HG02870 (cell line): ENCODE results near the gene PTPN9.
"Not testable (repeated sequence)": the region's sequence is repeated elsewhere in the genome, so short reads cannot be mapped to it uniquely, and the experiment has no call there.

Experiments used
- ATAC-seq: cut with Tn5 transposase; IDR thresholded peaks from one replicate; pipeline ENCODE4 v1.9.1; 2021; ENCODE audit warnings: mild to moderate bottlenecking, moderate library complexity; ENCODE audit not compliant: unreplicated experiment

Gene PTPN9

DNA sequence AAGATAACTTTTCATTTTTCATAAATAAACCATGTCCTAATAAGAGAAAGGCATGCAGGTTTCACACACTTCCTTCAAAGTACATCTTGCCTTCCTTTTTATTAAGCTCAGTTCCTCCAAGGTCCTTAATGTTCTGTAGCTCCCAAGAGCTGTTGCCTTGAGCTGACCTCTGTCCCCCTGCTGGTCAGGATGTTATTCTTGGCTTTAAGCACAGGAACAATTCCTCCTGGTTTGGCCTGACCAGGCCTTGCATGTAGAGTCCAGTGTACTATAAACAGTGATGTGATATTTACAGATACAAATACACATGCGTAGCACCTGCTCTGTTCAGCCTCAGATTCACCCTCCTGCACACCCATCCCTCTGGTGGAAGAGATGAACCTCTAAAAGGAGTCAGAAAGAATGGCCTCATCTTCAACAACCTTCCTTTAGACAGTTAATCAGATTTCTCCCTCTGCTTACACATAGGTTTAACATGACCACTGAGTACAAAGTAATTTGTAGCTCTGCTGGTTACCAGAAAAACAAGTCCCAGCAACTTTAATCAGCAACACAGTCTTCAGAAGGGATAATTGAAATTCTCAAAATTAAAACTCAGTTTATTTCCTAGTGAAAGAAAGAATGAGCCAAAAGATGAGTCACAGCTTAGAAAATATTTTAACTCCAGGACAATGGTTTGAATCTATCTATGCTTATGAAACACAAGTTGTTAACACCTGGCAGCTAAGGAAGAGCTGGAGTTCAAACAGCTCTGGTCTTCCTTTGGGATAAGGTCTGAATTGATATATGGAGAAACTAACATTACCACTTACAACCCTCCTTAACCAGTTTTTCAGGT is 46.5 kb downstream of the PTPN9 start:
- no peak for ATAC-seq

DNA sequence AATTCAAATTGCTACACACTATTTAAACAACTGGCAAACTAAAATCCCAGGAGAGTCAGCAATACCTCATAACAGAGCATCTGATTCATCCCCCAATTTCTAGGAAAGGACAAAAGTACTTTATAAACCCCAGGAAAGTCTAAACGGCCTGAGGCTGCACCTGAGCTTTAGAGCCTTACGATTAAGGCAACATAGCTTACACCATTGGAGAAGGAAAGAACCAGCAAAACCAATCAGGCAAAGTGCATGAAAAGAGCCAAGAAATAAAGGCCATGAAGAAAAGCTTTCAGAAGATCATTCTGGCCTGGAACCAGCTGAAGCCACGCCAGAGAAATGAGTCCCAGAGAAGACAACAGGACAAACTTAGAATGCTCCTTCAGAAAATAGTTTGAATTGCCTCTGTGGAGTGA is 48.1 kb downstream of the PTPN9 start:
- no peak for ATAC-seq

DNA sequence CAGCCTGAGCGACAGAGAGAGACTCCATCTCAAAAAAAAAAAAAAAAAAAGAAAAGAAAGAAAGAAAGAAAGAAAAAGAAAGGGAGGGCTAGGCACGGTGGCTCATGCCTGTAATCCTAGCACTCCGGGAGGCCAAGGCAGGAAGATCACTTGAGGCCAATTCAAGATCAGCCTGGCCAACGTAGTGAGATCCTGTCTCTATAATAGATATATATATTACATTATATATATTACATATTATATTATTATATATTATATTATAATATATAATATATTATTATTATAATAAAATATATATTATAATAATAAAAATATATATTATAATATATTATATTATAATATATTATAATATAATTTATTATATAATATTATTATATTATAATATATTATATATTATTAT is 48.9 kb downstream of the PTPN9 start:
- ATAC-seq, result no peak

DNA sequence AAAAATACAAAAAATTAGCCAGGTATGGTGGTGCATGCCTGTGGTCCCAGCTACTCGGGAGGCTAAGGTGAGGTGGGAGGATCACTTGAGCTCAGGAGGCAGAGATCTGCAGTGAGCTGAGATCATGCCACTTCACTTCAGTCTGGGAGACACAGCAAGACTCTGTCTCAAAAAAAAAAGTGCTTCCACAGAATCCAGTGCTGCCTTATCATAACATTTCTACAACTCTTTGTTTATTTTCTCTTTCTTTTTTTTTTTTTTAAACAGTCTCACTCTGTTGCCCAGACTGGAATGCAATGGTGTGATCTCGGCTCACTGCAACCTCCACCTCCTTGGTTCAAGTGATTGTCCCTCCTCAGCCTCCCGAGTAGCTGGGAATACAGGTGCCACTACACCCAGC is 53.4 kb downstream of the PTPN9 start:
- ATAC-seq, result not testable (repeated sequence)

DNA sequence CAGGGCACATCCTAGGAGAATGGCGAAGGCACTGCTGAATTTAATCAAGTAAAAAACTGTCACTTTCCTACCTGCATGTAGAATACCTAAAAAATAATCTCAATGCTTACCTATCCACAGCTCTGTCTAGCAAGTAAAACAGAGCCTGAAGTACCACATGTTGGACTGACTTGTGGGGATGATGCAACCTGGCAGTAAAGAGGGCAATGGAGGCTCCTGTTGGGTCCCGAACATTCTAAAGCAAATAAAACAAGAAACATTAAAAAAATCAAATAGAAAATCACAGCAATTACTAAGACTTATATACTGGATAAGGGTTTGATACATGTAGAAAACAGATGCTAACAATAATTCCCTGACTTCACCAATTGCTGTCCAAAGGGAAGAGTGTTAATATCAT is 56.1 kb downstream of the PTPN9 start:
- no peak for ATAC-seq

DNA sequence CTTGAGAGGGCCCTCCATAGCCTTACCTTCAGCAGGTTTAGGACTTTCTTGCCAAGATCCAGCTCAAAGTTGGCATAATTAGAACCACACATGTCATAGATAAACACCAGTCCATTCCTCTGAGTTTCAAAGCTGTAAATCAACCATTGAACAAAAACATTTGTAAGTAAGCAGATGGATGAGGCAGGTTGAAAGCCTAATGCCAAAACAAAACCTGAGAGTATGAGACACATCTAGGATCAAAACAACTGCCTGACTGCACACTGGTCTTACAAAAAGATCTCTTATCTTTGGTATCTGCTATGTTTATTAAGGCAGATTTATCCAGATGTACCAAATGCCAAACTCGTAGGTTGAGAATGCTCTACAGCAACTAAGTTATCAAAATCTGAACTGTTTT is 61.9 kb downstream of the PTPN9 start:
- no peak for ATAC-seq

DNA sequence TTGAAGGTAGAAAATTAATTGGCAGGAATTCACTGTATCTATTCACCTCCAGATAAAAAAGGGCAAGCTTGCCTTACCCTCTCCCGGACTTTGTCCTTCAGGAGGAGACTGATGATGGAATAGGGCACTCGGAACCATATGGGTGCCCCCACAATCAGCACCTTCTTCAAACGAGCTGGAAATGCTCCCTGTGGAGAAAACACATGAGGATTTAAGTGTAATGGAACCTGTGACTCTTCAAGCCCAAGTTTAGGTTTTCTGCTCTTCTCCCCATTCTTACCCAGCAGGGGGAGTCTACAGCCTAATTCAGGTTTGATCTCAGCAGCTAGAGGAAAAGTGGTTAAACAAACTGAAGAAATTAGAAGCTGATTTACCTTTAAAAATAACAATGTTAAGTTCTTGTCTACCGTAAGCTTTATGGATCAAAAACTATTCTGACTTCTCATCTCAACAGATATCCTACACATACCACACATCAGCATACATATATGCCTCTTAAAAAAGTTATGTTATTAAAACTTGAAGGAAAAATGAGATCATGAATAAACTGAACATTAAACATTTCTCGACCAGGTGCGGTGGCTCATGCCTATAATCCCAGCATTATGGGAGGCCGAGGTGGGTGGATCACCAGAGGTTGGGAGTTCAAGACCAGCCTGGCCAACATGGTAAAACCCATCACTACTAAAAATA is 70.1 kb downstream of the PTPN9 start:
- ATAC-seq, result no peak

DNA sequence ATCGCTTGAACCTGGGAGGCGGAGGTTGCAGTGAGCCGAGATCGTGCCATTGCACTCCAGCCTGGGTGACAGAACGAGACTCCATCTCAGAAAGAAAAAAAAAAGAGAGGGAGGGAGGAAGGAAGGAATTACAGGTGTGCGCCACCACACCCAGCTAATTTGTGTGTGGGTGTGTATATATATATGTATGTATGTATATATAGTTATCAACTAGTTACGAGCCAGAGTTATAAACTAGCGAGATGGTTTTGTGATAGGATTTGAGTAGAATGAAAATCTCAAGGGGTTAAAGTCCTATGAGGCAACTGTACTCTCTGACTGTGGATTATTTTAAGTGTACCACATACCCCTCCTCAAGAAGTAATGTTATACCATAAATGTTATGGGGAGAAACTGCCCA is 76.8 kb downstream of the PTPN9 start:
- no peak for ATAC-seq

DNA sequence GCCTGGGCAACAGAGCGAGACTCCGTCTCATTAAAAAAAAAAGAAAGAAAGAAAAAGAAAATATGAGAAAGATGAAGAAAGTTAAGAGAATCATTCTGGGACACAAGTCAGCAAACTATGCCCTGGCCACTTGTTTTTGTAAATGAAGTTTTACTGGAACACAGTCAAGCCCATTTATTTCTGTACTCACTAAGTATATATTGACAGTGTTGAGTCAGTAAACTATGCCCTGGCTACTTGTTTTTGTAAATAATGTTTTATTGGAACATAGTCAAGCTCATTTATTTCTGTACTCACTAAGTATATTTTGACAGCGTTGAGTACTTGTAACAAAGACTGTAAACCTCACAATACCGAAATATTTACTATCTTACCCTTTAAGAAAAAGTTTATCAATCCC is 85.4 kb downstream of the PTPN9 start:
- no peak for ATAC-seq

DNA sequence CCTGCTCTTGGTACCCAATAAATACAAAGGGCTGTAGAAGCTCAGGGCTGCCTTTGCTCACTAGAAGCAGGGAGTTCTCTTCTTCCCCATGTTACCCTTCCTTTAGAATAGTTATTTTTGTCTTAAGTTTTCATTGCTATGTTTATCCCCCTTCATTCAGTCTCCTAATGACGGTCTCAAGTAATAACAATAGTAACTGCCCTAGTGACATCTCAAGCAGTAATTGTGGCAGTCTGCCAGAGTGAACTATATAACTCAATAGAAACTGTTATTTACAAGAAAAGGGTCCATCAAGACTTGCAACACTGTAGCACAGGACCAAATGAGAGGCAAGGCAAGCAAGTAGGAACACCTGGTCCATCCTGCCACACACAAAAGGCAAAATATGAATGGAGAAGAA is 95.2 kb downstream of the PTPN9 start:
- ATAC-seq, result no peak

DNA sequence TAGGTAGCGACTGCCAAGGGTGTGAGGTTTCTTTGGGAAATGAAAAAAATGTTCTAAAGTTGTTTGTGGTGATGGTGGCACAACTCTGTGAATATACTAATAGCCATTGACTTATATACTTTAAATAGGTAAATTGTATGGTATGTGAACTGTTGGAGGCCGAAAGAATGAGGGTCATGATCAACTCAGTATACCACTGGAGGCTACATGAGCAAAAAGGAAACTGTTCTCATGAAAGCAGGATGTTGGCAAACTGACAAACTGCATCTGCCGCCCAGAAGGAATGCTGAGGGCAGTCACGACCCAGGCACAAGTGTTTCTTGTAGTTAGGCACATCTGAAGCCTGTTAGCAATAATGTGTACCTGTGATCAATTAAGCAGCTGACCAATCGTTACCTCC is 95.6 kb downstream of the PTPN9 start:
- ATAC-seq, result not testable (repeated sequence)

DNA sequence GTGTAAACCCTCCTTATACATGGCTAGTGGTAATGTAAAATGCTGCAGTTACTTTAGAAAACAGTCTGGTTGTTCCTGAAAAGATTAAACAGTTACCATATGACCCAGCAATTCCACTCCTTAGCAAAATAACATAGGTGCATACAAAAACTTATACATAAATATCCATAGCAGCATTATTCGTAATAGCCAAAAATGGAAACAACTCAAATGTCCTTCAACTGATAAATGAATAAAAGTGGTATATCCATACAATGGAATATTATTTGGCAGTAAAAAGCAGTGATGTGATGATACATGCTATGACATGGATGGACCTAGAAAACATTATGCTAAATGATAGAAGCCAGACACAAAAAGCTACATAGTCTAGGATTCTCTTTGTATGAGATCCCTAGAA is 96.0 kb downstream of the PTPN9 start:
- ATAC-seq, result no peak

DNA sequence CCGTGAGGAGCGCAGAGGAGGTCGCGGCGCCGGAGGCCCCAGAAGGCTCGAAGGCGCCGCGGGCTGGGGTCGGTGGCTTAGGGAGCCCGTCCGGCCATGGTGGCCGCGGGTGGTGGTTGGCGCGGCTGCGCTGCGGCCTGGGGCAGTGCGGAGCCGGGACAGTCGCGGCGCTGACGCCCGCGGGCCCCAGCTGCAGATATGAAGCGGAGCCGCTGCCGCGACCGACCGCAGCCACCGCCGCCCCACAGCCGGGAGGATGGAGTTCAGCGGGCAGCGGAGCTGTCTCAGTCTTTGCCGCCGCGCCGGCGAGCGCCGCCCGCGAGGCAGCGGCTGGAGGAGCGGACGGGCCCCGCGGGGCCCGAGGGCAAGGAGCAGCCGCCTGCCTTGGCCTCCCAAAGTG is 98.7 kb downstream of the PTPN9 start:
- not testable (repeated sequence) for ATAC-seq

DNA sequence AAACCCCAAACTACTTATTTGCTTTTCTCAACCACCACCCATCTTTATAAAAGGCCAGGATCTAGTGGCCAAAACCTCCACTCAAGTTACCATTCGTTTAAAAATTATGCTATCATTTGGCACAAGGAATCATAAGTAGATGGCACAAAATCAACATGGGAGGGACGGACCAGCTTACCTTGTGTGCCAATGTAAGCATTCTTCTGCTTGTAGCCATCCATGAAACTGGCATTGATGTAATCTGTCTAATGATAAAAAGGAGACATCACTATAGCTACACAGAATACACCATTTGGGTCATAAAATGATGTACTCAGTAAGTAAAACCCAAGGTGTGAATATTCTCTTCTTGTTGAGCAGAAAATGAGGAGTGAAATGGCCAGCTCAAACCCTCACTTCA is 99.4 kb downstream of the PTPN9 start:
- no peak for ATAC-seq

DNA sequence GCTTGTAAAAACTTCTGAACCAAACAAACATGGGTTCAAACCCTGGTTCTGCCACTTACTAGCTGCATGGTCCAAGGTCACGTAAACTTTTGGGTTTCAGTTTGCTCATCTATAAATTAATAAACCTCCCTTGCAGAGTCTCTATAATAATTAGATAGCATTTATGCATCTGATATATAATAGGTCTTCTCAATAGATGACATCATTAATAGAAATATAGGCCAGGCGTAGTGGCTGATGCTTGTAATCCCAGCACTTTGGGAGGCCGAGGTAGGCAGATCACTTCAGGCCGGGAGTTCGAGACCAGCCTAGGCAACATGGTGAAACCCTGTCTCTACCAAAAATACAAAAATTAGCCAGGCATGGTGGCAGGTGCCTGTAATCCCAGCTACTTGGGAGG is 102.0 kb downstream of the PTPN9 start:
- not testable (repeated sequence) for ATAC-seq

DNA sequence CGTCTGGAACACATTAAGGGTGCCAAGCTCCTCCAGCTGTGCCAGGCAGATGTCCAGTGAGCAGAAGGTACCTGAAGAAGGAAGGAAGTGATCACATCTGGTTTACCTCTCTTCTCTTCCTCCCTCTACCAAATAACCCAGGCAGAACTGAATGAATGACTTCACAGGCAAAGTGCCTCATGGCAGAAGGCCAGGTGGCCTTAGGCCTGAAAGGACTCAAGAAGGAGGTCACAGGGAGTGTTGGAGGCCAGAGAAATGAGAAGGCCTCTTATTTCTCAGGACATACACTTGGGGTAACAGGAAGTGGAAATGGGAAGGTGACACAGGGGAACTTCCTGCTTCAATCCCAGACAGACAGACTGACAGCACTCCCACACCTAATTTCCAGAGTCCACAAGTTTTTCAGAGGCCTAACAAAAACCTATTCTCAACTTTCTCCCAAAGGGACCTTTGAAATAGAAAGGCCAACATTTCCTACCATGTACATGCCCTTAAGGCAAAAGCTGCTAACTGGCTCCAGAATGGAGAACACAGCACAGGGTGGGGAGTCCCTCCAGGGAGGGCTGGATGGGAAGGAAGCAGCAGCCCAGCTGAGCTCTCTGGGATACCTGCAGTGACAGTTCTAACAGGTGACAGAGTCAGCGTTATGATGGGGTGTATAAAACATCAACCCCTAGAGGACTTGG is 110.1 kb downstream of the PTPN9 start:
- no peak for ATAC-seq

DNA sequence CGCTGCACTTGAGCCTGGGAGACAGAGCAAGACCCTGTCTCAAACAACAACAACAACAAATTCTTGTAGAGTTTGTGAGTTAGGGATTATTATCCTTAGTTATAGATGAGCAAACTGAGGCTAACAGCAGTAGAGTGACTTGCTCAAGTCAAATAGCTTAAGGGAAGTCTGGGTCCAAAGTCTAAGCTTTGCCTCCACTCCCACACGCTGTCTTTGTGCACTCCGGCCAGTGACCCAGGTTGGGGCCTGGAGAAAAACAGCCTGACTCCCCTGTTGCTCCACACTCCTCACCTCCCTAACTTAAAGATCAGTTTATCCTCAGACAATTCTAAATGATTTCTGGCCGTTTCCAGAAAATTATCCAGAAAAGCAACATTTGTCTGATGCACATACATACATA is 118.5 kb downstream of the PTPN9 start:
- no peak for ATAC-seq

DNA sequence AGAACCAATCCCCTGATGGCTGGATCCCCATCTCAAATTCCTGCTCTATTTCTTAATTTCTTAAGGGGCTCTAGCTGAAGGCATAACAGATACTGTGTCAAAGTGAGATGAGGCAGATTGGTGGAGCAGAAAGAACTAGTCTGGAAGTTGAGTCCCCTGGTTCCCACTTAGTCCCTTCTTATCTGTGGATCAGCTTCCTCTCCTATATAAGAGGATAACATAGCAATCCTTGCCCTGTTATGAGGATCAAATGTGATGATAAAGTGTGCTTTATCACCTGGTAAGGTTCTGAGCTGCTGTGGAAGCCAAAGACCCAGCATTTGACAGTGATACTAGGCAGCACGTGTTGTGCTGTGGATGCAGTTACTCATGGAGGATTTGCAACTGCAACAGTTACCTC is 119.5 kb downstream of the PTPN9 start:
- ATAC-seq, result no peak

DNA sequence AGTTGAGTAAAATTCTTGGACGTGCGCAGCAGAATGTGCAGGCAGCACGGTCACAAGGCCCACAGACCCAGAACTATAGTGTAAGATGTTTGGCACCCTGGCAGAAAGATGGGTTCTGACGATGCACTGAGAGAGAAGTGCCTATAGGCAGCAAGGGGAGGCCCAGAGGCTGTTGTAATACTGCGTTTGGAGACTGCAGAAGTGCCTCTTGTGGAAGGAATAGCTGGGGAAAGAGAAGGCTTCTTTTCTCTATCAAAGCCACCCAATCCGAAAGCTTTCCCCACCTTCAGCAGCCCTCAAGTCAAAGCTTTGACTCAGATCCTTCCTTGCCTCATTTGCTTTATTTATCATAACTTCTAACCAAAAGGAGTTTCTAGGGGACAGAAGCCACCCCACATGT is 122.4 kb downstream of the PTPN9 start:
- no peak for ATAC-seq

DNA sequence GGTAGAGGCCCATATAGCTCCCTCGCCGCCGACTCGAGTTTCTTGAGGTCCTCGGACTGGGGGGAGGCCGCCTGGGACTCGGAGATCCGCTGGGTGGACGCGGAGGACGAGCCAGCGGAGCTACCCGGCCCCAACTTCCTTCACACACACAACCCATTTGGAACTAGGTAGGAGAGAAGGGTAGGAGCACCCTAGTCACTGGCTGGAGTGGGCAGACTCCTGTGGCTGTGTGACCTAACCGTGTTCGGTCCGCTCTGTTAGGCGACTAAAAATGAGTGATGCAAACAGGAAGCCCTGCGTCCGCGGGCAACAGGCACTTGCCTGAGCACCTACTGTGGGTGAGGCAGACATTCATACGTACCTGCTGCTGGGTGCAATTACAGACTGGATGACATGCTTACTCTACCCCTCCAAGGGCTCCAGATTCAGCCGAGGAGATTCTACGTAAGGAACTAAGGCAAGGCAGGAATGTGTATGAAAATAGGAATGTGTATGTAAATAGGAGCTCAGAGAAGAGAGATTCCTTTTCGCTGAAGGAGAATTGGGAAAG is 123.1 kb downstream of the PTPN9 start:
- ATAC-seq, result no peak

DNA sequence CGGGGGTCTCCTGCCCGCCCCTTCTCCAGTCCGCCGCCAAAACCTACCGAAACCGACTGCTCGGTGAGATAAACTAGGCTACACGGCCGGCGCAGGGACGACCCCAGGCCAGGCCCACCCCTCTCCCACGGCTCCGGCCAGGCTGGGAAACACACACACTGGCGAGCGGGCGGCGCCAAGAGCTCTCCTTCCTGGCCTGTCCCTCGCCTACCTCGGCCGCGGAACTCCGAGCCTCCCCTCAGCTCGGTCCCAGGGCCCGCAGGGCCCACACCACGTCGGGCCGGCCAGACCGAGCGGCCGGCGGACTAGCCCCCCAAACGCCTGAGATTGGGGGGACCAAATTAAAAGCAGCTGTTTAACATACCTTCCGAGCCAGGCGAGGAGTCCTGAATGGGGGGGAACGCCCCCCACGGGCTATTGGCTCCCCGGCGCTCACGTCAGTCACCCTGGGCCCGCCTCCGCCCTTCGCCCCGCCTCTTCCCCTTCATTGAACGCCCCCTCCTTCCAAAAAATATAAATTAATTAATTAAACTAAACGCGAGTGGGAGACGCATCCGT is 123.6 kb downstream of the PTPN9 start:
- no peak for ATAC-seq
